ENCODE measurements around the gene TUFT1. TPM values are rescaled to one million over a fixed set of nuclear protein-coding genes. Genes with fewer than 3 reads are reported as not detected.

The TUFT1 gene
- polyA plus RNA-seq, 1 donor from 2014 or later: 25.8 TPM

DNA sequence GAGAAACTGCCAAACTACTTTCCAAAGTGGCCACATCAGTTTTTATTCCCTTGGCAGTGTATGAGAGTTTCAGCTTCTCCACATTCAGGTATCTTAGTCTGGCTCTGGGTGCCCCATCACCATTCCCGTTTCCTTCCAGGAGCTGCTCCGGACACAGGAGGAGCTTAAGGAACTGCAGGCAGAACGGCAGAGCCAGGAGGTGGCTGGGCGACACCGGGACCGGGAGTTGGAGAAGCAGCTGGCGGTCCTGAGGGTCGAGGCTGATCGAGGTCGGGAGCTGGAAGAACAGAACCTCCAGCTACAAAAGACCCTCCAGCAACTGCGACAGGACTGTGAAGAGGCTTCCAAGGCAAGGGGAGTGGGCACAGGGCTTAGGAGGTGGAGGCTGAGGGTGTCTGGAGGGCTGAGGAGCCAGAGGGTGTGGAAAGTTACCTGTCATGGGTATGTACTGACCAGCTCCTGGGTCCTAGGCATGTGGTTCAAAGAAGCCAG, 10.9 kb upstream of the TUFT1 start:
- H3K4me3 ChIP-seq (ENCODE audit: low read length): no peak overlapping the region
- no peaks in the 10 kb centered on the region for H3K79me2 ChIP-seq (replicated peaks; ENCODE audit: insufficient read depth, low read length)
- no peaks in the 10 kb centered on the region for H3K9me3 ChIP-seq (ENCODE audit: low read length)
- H3K27ac ChIP-seq (ENCODE audit: low read length): no peak overlapping the region
- H4K20me1 ChIP-seq (ENCODE audit: insufficient read depth): no peaks in the 10 kb centered on the region
- no peak overlapping the region for H3K4me2 ChIP-seq (ENCODE audit: low read length)
- no peaks in the 10 kb centered on the region for H3K36me3 ChIP-seq (ENCODE audit: insufficient read depth, low read length)
- H3K27me3 ChIP-seq (ENCODE audit: insufficient read depth, low read depth, low read length): no peaks in the 10 kb centered on the region
- H3K9ac ChIP-seq (ENCODE audit: low read length): no peak overlapping the region
- TF ChIP-seq POLR2AphosphoS5 (IDR thresholded peaks at IDR 0.05) (no peak), EP300 (conservative IDR thresholded peaks at IDR 0.05; ENCODE audit: poor library complexity, severe bottlenecking) (no peak), EZH2 (IDR thresholded peaks at IDR 0.05; ENCODE audit: borderline replicate concordance, insufficient read depth, low read length, poor library complexity, severe bottlenecking) (no peak), REST (IDR thresholded peaks at IDR 0.05; ENCODE audit: borderline replicate concordance) (no peak), MXI1 (conservative IDR thresholded peaks at IDR 0.05; ENCODE audit: poor library complexity, severe bottlenecking) (no peak), SMC3 (conservative IDR thresholded peaks at IDR 0.05; ENCODE audit: poor library complexity) (no peak), RAD21 (conservative IDR thresholded peaks at IDR 0.05) (no peak), TAF1 (IDR thresholded peaks at IDR 0.05; ENCODE audit: low read depth) (no peak)
- TF ChIP-seq, protein P1, sequence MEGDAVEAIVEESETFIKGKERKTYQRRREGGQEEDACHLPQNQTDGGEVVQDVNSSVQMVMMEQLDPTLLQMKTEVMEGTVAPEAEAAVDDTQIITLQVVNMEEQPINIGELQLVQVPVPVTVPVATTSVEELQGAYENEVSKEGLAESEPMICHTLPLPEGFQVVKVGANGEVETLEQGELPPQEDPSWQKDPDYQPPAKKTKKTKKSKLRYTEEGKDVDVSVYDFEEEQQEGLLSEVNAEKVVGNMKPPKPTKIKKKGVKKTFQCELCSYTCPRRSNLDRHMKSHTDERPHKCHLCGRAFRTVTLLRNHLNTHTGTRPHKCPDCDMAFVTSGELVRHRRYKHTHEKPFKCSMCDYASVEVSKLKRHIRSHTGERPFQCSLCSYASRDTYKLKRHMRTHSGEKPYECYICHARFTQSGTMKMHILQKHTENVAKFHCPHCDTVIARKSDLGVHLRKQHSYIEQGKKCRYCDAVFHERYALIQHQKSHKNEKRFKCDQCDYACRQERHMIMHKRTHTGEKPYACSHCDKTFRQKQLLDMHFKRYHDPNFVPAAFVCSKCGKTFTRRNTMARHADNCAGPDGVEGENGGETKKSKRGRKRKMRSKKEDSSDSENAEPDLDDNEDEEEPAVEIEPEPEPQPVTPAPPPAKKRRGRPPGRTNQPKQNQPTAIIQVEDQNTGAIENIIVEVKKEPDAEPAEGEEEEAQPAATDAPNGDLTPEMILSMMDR (IDR thresholded peaks at IDR 0.05; ENCODE audit: poor library complexity, severe bottlenecking): no peak
- no peak overlapping the region for H2AFZ ChIP-seq (ENCODE audit: low read depth, low read length)
- H3F3A ChIP-seq (ENCODE audit: insufficient read depth, low read length, poor library complexity, severe bottlenecking): no peaks in the 10 kb centered on the region
- H3K9me2 ChIP-seq (ENCODE audit: insufficient read depth, low read length): no peaks in the 10 kb centered on the region

- H3K4me3 ChIP-seq (ENCODE audit: low read length): no peak overlapping the region
- H3F3A ChIP-seq (ENCODE audit: insufficient read depth, low read length, poor library complexity, severe bottlenecking): no peaks in the 10 kb centered on the region
- no peaks in the 10 kb centered on the region for H4K20me1 ChIP-seq (ENCODE audit: insufficient read depth)
- no peaks in the 10 kb centered on the region for H3K79me2 ChIP-seq (replicated peaks; ENCODE audit: insufficient read depth, low read length)
- H2AFZ ChIP-seq (ENCODE audit: low read depth, low read length): no peak overlapping the region
- no peaks in the 10 kb centered on the region for H3K9me3 ChIP-seq (ENCODE audit: low read length)
- H3K36me3 ChIP-seq (ENCODE audit: insufficient read depth, low read length): no peaks in the 10 kb centered on the region
- no peak overlapping the region for H3K9ac ChIP-seq (ENCODE audit: low read length)
- no peaks in the 10 kb centered on the region for H3K9me2 ChIP-seq (ENCODE audit: insufficient read depth, low read length)
- no peak overlapping the region for H3K4me2 ChIP-seq (ENCODE audit: low read length)
- TF ChIP-seq EZH2 (IDR thresholded peaks at IDR 0.05; ENCODE audit: borderline replicate concordance, insufficient read depth, low read length, poor library complexity, severe bottlenecking) (no peak), REST (IDR thresholded peaks at IDR 0.05; ENCODE audit: borderline replicate concordance) (no peak), RAD21 (conservative IDR thresholded peaks at IDR 0.05) (no peak), POLR2AphosphoS5 (IDR thresholded peaks at IDR 0.05) (no peak), TAF1 (IDR thresholded peaks at IDR 0.05; ENCODE audit: low read depth) (no peak)
- TF ChIP-seq, protein P1 (IDR thresholded peaks at IDR 0.05; ENCODE audit: poor library complexity, severe bottlenecking): no peak
- H3K27ac ChIP-seq (ENCODE audit: low read length): no peak overlapping the region
- H3K27me3 ChIP-seq (ENCODE audit: insufficient read depth, low read depth, low read length): no peaks in the 10 kb centered on the region
Measured at GRCh38 chr1:151529781-151530180, 10.3 kb upstream of the TUFT1 start.
